Thyroid gland (tissue), 4 donors: ENCODE measurements around the gene ANGPTL8.

Experiments
- CTCF ChIP-seq, 6 experiments: fragments of 200-600 bp in 3 of 6; fragments of 450-650 bp in 3 of 6; sonication (generic) in 3 of 6; IDR thresholded peaks; one replicate each; pipeline ENCODE4 v1.5.1; 2016 to 2019; ENCODE audit warnings: antibody characterized with exemption in 6 of 6, mild to moderate bottlenecking in 2 of 6, inconsistent platforms in 1 of 6, moderate library complexity in 1 of 6
- POLR2A ChIP-seq, 2 donors: fragments of 450-650 bp; IDR thresholded peaks; one replicate each; pipeline ENCODE4 v1.6.1; 2017; ENCODE audit warnings: antibody characterized with exemption in 2 of 2, mild to moderate bottlenecking in 2 of 2, moderate library complexity in 1 of 2

- TF ChIP-seq CTCF (IDR thresholded peaks at IDR 0.05) (peak in 1 of 6 experiments; percentile 17), POLR2A (IDR thresholded peaks at IDR 0.05) (no peak)
Observed at GRCh38 chr19:11254666-11255065, 15.2 kb downstream of the ANGPTL8 start.
